Measurements from ENCODE around the gene TMPRSS13. TPM values are rescaled to one million over a fixed set of nuclear protein-coding genes. Genes with fewer than 3 reads are reported as not detected.
"Not testable (repeated sequence)": the region's sequence is repeated elsewhere in the genome, so short reads cannot be mapped to it uniquely, and the experiment has no call there.

The TMPRSS13 gene
- total RNA-seq, 1 donor from 2014 or later: 7.8 TPM

DNA sequence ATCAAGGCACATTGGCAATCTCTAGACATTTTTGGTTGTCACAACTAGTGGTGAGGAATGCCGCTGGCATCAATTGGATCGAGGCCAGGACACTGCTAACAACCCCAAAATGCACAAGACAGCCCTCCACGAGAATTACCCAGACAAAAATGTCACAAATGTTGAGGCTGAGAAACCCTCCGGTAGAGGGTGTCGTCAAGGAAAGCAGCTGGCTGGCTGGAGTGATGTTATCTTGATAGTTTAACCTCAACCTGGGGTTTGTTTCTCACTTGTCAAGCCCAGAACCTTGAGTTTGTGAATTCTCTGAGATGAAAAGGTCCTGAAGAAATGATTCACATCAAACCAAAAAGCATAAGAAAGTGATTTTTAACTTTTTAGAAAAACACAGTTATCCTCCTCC lies 21.1 kb upstream of the TMPRSS13 start:
- no peak for DNase-seq

- DNase-seq: no peak
These were observed 19.9 kb upstream of the TMPRSS13 start for GRCh38 chr11:117949062-117949461.

GRCh38 chr11:117948466-117948865 lies 19.3 kb upstream of the TMPRSS13 start:
- not testable (repeated sequence) for DNase-seq

- DNase-seq: not testable (repeated sequence)
These were observed 18.5 kb upstream of the TMPRSS13 start for GRCh38 chr11:117947751-117948150.

- DNase-seq: peak; percentile 78
These were observed 17.8 kb upstream of the TMPRSS13 start for GRCh38 chr11:117946842-117947526.

- no peak for DNase-seq
These were observed 17.1 kb upstream of the TMPRSS13 start for GRCh38 chr11:117946156-117946841.

DNA sequence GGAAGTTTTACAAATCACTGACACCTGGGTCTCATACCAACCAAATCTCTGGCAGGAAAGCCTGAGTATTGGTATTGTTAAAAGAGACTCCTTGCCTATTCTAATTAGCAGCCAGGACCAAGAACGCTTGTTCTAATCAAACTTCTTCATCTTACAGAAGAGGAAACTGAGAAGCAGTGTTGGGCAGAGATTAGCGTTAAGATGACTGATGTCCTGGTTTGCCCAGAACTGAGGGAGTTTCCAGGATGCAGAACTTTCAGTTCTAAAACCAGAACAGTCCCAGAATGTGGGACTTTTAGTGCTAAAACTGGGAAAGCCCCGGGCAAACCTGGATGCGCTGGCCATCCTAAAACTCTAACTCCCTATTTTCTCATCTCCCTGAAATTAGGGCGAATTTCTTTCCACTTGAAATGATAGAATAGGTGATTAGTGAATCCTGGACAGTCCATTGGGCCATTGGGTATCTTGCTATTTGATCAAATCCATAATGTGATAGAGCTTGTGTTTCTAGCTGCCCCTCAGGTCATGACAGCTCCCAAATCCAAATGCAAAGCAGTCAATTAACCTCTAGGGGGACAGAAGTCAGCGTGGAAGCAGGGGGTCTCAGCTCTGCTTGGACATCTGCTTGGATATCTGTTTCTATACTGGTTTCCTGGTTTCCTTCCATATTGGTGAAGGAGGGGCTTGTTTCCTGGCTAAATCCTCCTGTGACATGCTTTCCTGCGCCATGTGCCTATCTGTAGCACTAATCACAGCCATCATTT lies 16.0 kb upstream of the TMPRSS13 start:
- DNase-seq: no peak

- DNase-seq: no peak
These were observed 15.4 kb upstream of the TMPRSS13 start for GRCh38 chr11:117944554-117944953.

DNA sequence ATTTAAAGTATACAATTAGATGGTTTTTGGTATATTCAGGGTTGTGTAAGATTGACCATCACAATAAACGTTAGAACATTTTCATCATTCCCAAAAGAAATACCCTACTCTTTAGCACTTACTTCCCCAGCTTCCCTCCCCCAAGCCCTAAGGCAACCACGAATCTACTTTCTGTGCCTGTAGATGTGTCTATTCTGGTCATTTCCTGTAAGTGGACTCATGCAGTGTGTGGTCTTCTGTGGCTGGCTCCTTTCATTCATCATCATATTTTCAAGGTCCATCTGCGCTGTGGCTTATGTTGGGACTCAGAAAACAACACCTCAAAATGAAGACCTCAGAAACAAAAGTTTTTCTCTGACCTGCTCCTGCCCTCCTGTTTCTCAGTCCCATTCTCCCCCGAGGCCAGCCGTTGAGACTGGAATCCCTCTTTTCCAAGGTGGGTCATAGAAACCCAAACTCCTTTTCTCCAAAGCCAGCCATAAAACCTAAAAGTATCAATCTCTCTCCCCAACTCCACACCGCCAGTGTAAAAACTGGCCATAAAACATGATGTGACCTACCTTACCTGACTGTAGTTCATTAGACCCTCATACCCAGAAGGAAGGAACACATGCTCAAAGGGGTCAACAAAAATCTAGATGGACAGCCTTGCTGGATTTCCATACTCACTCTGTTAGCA lies 12.9 kb upstream of the TMPRSS13 start:
- no peak for DNase-seq

- DNase-seq: no peak
These were observed 12.0 kb upstream of the TMPRSS13 start for GRCh38 chr11:117941163-117941707.

DNA sequence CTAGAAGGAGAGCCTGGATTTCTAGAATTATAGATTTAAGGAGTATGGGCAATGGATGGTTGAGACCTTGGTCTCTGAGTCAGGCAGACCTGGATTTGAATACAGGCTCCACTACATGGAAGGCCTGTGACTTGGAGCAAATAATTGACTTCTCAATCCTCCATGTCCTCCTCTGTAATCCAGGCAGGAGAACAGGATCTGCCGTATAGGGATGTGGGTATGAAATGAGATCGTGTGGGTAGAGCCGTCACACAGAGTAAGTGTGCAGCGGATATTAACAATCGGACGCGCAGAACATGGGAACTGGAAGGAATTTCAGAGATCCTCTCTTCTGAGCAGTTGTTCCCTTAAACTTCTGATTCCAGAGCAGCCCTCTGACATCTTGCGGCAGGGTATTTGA lies 11.5 kb upstream of the TMPRSS13 start:
- no peak for DNase-seq

DNA sequence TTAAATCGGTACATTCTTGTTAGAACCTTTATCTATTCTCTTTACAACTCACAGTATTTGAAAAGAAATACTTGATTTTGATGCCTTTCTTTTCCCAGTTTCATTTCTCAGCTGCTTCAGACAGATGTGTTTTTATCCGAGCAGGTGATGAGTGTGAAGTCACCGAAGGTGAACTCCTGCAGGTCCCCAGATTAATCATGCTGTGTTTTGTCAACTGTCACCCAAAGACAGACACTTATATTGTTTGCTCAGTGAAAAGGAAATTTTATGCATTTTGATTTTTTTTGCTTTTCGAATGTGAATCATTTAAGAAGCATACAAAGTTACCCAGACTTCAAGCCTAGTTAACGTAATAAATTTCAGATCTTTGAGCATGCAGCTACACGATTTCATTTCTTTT lies 7.8 kb upstream of the TMPRSS13 start:
- DNase-seq: no peak

DNA sequence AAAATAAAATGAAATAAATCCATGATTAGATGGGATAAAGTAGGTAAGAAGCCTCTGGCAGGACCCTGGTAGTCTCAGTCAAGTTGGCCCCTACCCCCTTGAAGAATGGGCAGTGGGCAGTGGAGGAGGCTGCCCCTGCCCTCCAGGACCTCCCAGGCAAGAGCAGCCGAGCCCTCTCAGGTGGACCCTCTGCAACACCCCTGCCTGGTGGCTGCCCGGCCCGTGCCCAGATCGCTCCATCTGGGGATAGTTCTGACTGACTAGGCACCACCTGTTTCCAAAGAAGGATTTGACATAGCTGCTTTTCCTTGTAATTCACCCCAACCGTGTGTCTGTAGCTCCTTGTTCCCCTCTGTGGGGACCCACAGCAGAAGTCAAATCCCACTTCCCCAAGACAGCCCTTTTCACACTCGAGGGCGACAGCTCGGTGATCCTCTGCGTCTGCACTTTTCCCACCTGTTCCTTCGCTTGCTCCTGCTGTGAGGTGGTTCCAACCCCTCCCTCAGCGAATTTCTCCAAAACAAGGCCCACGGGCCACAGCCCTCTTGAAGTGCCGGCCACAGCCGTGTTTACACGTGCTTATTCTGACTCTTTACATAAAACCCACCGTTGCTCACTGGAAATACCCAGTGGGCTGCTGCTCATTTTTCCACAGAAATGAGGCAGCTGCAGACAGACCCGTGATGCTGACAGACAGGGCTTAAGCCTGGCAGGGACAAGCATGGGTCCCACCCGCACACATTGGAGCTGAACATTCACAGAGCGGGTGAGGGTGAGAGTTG lies 5.5 kb upstream of the TMPRSS13 start:
- DNase-seq: no peak

DNA sequence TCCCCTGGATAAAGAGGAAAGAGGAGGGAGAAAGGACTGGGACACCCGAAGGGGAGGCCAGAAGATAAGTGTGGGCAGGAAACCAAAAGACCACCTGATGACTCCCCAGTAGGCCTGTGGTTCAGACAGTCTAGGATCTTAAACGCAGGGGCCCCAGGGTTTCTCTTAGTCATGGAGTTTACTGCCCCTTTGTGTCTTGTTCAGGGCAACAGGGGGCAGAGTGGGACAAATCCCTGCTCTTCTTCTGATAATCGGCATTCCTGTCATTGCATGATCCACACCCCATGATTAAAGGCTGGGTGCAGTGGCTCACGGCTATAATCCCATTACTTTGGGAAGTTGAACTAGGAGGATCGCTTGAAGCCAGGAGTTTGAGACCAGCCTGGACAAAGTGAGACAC lies 4.7 kb upstream of the TMPRSS13 start:
- no peak for DNase-seq

GRCh38 chr11:117933475-117933874 lies 4.3 kb upstream of the TMPRSS13 start:
- no peak for DNase-seq

- DNase-seq: no peak
These were observed 3.7 kb upstream of the TMPRSS13 start for GRCh38 chr11:117932947-117933346.

GRCh38 chr11:117932426-117932825 lies 3.2 kb upstream of the TMPRSS13 start:
- DNase-seq: no peak

DNA sequence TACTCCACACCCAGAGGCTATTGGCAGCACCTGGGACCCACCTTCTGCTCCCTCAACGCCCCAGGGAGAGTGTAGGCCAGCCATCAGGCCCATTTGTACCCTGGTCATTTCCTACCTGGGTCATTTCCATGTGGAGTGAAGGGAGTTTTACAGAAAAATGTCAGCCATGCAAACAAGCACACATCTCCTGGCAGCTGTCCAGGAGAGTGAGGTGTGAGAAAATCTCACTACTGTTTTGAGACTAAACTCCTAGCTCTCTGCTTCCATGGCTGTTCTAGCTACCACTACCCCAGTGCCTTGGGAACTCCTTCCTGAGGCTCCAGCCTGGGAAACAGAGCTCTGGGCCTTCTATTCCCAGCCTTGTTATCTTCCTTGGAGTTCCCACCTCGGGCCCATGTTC lies 2.8 kb upstream of the TMPRSS13 start:
- no peak for DNase-seq

- no peak for DNase-seq
These were observed 2.2 kb upstream of the TMPRSS13 start for GRCh38 chr11:117931331-117931950.

GRCh38 chr11:117930668-117931330 lies 1.6 kb upstream of the TMPRSS13 start:
- no peak for DNase-seq
